HEK293T (cell line): ENCODE results near the gene NSMCE3.

ENCODE experiments used
- CTCF ChIA-PET: fragments of 350-600 bp; formaldehyde crosslinking; extraction: SDS; loops from one replicate; lab custom pipeline; 2021; ENCODE audit warnings: antibody characterized with exemption, inconsistent platforms; lab: Yijun Ruan, JAX
- POLR2A ChIA-PET: fragments of 350-600 bp; formaldehyde crosslinking; extraction: SDS; loops from one replicate; lab custom pipeline; 2020; ENCODE audit warnings: antibody characterized with exemption, inconsistent platforms; lab: Yijun Ruan, JAX
- DNase-seq: peaks from one replicate; pipeline ENCODE4 v3.0.0; 2012; ENCODE audit warnings: mixed read lengths; ENCODE audit errors: extremely low spot score
- ARNT ChIP-seq: fragments of 450-650 bp; IDR thresholded peaks from 2 replicates; pipeline ENCODE4 v1.6.1; 2017; ENCODE audit warnings: mild to moderate bottlenecking
- BHLHE40 ChIP-seq: fragments of 450-650 bp; IDR thresholded peaks from 2 replicates; pipeline ENCODE4 v1.6.1; 2016; ENCODE audit warnings: mild to moderate bottlenecking, moderate library complexity, borderline replicate concordance
- CTBP1 ChIP-seq: fragments of 450-650 bp; IDR thresholded peaks from 2 replicates; pipeline ENCODE4 v1.6.1; 2016; ENCODE audit warnings: borderline replicate concordance
- ELF4 ChIP-seq: fragments of 450-650 bp; IDR thresholded peaks from 2 replicates; pipeline ENCODE4 v1.6.1; 2017; ENCODE audit warnings: antibody characterized with exemption
- FOXA1 ChIP-seq: fragments of 450-650 bp; IDR thresholded peaks from 2 replicates; pipeline ENCODE4 v1.6.1; 2016; ENCODE audit warnings: mild to moderate bottlenecking
- FOXK2 ChIP-seq: fragments of 450-650 bp; IDR thresholded peaks from 2 replicates; pipeline ENCODE4 v1.6.1; 2016; ENCODE audit warnings: mild to moderate bottlenecking
- FOXM1 ChIP-seq: fragments of 450-650 bp; IDR thresholded peaks from 2 replicates; pipeline ENCODE4 v1.6.1; 2017; ENCODE audit warnings: mild to moderate bottlenecking, borderline replicate concordance
- HDGF ChIP-seq: fragments of 450-650 bp; IDR thresholded peaks from 2 replicates; pipeline ENCODE4 v1.6.1; 2017; ENCODE audit warnings: antibody characterized with exemption, borderline replicate concordance
- L3MBTL2 ChIP-seq: fragments of 450-650 bp; conservative IDR thresholded peaks from 2 replicates; pipeline ENCODE4 v1.6.1; 2016; ENCODE audit warnings: mild to moderate bottlenecking
- LEF1 ChIP-seq: fragments of 450-650 bp; IDR thresholded peaks from 2 replicates; pipeline ENCODE4 v1.6.1; 2017; ENCODE audit warnings: mild to moderate bottlenecking, borderline replicate concordance
- NFRKB ChIP-seq: fragments of 450-650 bp; IDR thresholded peaks from 2 replicates; pipeline ENCODE4 v1.6.1; 2016; ENCODE audit warnings: mild to moderate bottlenecking, moderate library complexity
- PKNOX1 ChIP-seq: fragments of 450-650 bp; IDR thresholded peaks from 2 replicates; pipeline ENCODE4 v1.6.1; 2016
- SP1 ChIP-seq: fragments of 450-650 bp; IDR thresholded peaks from 2 replicates; pipeline ENCODE4 v1.6.1; 2017
- SUZ12 ChIP-seq: fragments of 450-650 bp; IDR thresholded peaks from 2 replicates; pipeline ENCODE4 v1.6.1; 2016; ENCODE audit warnings: mild to moderate bottlenecking
- TARDBP ChIP-seq: fragments of 450-650 bp; IDR thresholded peaks from 2 replicates; pipeline ENCODE4 v1.6.1; 2016
- ZNF384 ChIP-seq: fragments of 450-650 bp; IDR thresholded peaks from 2 replicates; pipeline ENCODE4 v1.6.1; 2016

The NSMCE3 gene

GRCh38 chr15:29269485-29270168 is at the start of gene NSMCE3:
TSS of gene NSMCE3 (minus strand) at chr15:29269822. CDS start at chr15:29269705, 117 bp downstream.
- POLR2A ChIA-PET = interaction anchor here (1.1 kb wide), 1 partner anchor 9 kb away, joined by 4 read pairs; no protein-coding TSS in a partner anchor
- DNase-seq = peak; percentile 82
- TF ChIP-seq PKNOX1 (no peak), TARDBP (no peak), FOXM1 (no peak), CTBP1 (no peak), ZNF384 (no peak), BHLHE40 (no peak), L3MBTL2 (no peak), SUZ12 (no peak), FOXK2 (no peak), LEF1 (no peak), SP1 (no peak), ELF4 (no peak), HDGF (no peak), FOXA1 (no peak), ARNT (no peak), NFRKB (no peak)
- CTCF ChIA-PET = no interaction called here

GRCh38 chr15:29316422-29316821 is 46.8 kb upstream of the NSMCE3 start:
- DNase-seq = no peak
- no peak for TF ChIP-seq SP1
- no peak for TF ChIP-seq TARDBP
- TF ChIP-seq HDGF = no peak
- TF ChIP-seq BHLHE40 = no peak
- no peak for TF ChIP-seq SUZ12
- TF ChIP-seq NFRKB = no peak
- no peak for TF ChIP-seq ARNT
- no peak for TF ChIP-seq FOXM1
- no peak for TF ChIP-seq FOXK2
- no peak for TF ChIP-seq ZNF384
- ChIA-PET CTCF (no interaction called here), POLR2A (no interaction called here)

GRCh38 chr15:29312387-29312786 is 42.8 kb upstream of the NSMCE3 start:
- ChIA-PET CTCF (no interaction called here), POLR2A (no interaction called here)
- TF ChIP-seq ARNT = no peak
- TF ChIP-seq FOXK2 = no peak
- no peak for TF ChIP-seq NFRKB
- TF ChIP-seq CTBP1 = no peak
- no peak for TF ChIP-seq FOXM1
- no peak for DNase-seq

- POLR2A ChIA-PET = no interaction called here
Measured at GRCh38 chr15:29311696-29312095, 42.1 kb upstream of the NSMCE3 start.

GRCh38 chr15:29309139-29309538 is 39.5 kb upstream of the NSMCE3 start:
- no peak for TF ChIP-seq HDGF
- ChIA-PET POLR2A (no interaction called here), CTCF (no interaction called here)
- DNase-seq = no peak

More at GRCh38 chr15:29311696-29312095, 42.1 kb upstream of the NSMCE3 start:
- no peak for TF ChIP-seq FOXM1
- no peak for TF ChIP-seq LEF1
- TF ChIP-seq CTBP1 = no peak
- no peak for TF ChIP-seq PKNOX1
- TF ChIP-seq ZNF384 = no peak
- TF ChIP-seq SP1 = no peak
- no peak for TF ChIP-seq SUZ12
- no peak for TF ChIP-seq ARNT
- TF ChIP-seq FOXA1 = no peak
- no peak for TF ChIP-seq FOXK2
- no peak for TF ChIP-seq HDGF
- TF ChIP-seq BHLHE40 = no peak
- no peak for TF ChIP-seq TARDBP
- no peak for TF ChIP-seq NFRKB
- CTCF ChIA-PET = no interaction called here
- DNase-seq = no peak

GRCh38 chr15:29308299-29308698 is 38.7 kb upstream of the NSMCE3 start:
- ChIA-PET POLR2A (no interaction called here), CTCF (no interaction called here)
- no peak for TF ChIP-seq ARNT
- TF ChIP-seq L3MBTL2 = no peak
- TF ChIP-seq LEF1 = no peak
- TF ChIP-seq FOXM1 = no peak
- TF ChIP-seq FOXK2 = no peak
- TF ChIP-seq HDGF = no peak
- no peak for TF ChIP-seq NFRKB
- no peak for TF ChIP-seq PKNOX1
- no peak for TF ChIP-seq BHLHE40
- TF ChIP-seq FOXA1 = no peak
- no peak for TF ChIP-seq ZNF384
- no peak for TF ChIP-seq CTBP1
- TF ChIP-seq TARDBP = no peak
- no peak for TF ChIP-seq SUZ12
- no peak for DNase-seq
